HG02588 (cell line): ENCODE data around the gene SECISBP2.
"Not testable (repeated sequence)": the region's sequence is repeated elsewhere in the genome, so short reads cannot be mapped to it uniquely, and the experiment has no call there.

Experiments used
- ATAC-seq: cut with Tn5 transposase; IDR thresholded peaks from one replicate; pipeline ENCODE4 v1.9.1; 2021; ENCODE audit warnings: mild to moderate bottlenecking, moderate library complexity; ENCODE audit not compliant: unreplicated experiment

Gene SECISBP2

GRCh38 chr9:89363311-89363670 lies 45.0 kb downstream of the SECISBP2 start:
- ATAC-seq: no peak

- no peak for ATAC-seq
Measured at GRCh38 chr9:89363921-89364665, 45.8 kb downstream of the SECISBP2 start.

- ATAC-seq: no peak
Measured at GRCh38 chr9:89364666-89365531, 46.6 kb downstream of the SECISBP2 start.

GRCh38 chr9:89365532-89365912 lies 47.2 kb downstream of the SECISBP2 start:
- ATAC-seq: no peak

- no peak for ATAC-seq
Measured at GRCh38 chr9:89366711-89367110, 48.4 kb downstream of the SECISBP2 start.

GRCh38 chr9:89367281-89367680 lies 49.0 kb downstream of the SECISBP2 start:
- ATAC-seq: no peak

GRCh38 chr9:89367726-89368437 lies 49.6 kb downstream of the SECISBP2 start:
- ATAC-seq: no peak

- ATAC-seq: no peak
Measured at GRCh38 chr9:89368550-89368949, 50.2 kb downstream of the SECISBP2 start.

- ATAC-seq: no peak
Measured at GRCh38 chr9:89368978-89369377, 50.7 kb downstream of the SECISBP2 start.

- ATAC-seq: no peak
Measured at GRCh38 chr9:89370593-89370992, 52.3 kb downstream of the SECISBP2 start.

GRCh38 chr9:89371791-89372190 lies 53.5 kb downstream of the SECISBP2 start:
- not testable (repeated sequence) for ATAC-seq

- ATAC-seq: no peak
Measured at GRCh38 chr9:89372230-89372816, 54.0 kb downstream of the SECISBP2 start.

GRCh38 chr9:89372979-89373378 lies 54.7 kb downstream of the SECISBP2 start:
- ATAC-seq: no peak

- no peak for ATAC-seq
Measured at GRCh38 chr9:89374176-89374575, 55.9 kb downstream of the SECISBP2 start.

GRCh38 chr9:89375191-89375760 lies 57.0 kb downstream of the SECISBP2 start:
- peak; percentile 46 for ATAC-seq

GRCh38 chr9:89376286-89376685 lies 58.0 kb downstream of the SECISBP2 start:
- ATAC-seq: no peak

- no peak for ATAC-seq
Measured at GRCh38 chr9:89376741-89377351, 58.5 kb downstream of the SECISBP2 start.

GRCh38 chr9:89377411-89377810 lies 59.1 kb downstream of the SECISBP2 start:
- ATAC-seq: no peak

GRCh38 chr9:89378541-89378940 lies 60.2 kb downstream of the SECISBP2 start:
- ATAC-seq: no peak

GRCh38 chr9:89379031-89379430 lies 60.7 kb downstream of the SECISBP2 start:
- ATAC-seq: no peak
